ENCODE measurements around the gene DNHD1. TPM values are rescaled to one million over a fixed set of nuclear protein-coding genes. Genes with fewer than 3 reads are reported as not detected.

DNHD1 gene
- total and polyA plus RNA-seq, 2 experiments from 2014 or later, result 3.6 to 9.6 TPM

GRCh38 chr11:6604081-6604626 is 107.1 kb downstream of the DNHD1 start:
- H3K9me2 ChIP-seq (ENCODE audit: insufficient read depth), result no peaks in the 10 kb centered on the region
- Mint-ChIP-seq H3K27ac (no peak overlapping the region), H3K4me1 (peaks cover 20% of the 10 kb centered on the region; the same call in 2 of the 3 replicates), H3K4me3 (no peak overlapping the region), H3K36me3 (ENCODE audit: low read depth) (peaks cover 39% of the 10 kb centered on the region), H3K27me3 (ENCODE audit: insufficient read depth, low read depth, poor library complexity) (no peaks in the 10 kb centered on the region), H3K9me3 (no peaks in the 10 kb centered on the region)
- H4K20me1 ChIP-seq (replicated peaks; ENCODE audit: insufficient read depth), result no peaks in the 10 kb centered on the region; the same call in 1 of the 2 replicates
- peak overlapping the region; percentile 80 for H2AFZ ChIP-seq
- H3F3A ChIP-seq (replicated peaks; ENCODE audit: low read depth), result peaks cover 16% of the 10 kb centered on the region
- peaks cover 21% of the 10 kb centered on the region; the same call in 1 of the 2 replicates for H3K36me3 ChIP-seq (ENCODE audit: insufficient read depth)
- H3K79me2 ChIP-seq (replicated peaks; ENCODE audit: insufficient read depth), result peaks cover 53% of the 10 kb centered on the region
- DNase-seq (ENCODE audit: low spot score), result peak; percentile 59
- H3K4me2 ChIP-seq, result peak overlapping the region; percentile 90
- ATAC-seq, result peak; percentile 28
- peak overlapping the region; percentile 98 for H3K27ac ChIP-seq (ENCODE audit: low read depth)
- 0 out of 2 replicates have a peak, but pooled peaks have one; percentile 33 for TF ChIP-seq ETS1 (IDR thresholded peaks at IDR 0.05)
- no peak for TF ChIP-seq STAT1 (IDR thresholded peaks at IDR 0.05; ENCODE audit: unreplicated experiment)
- no peak for TF ChIP-seq EZH2 (IDR thresholded peaks at IDR 0.05; ENCODE audit: low read depth, unreplicated experiment)
- TF ChIP-seq ZNF462 (CRISPR knock-in tag; IDR thresholded peaks at IDR 0.05), result no peak
- no peak for TF ChIP-seq ZNF331 (CRISPR knock-in tag; IDR thresholded peaks at IDR 0.05; ENCODE audit: low read depth)
- TF ChIP-seq REST (IDR thresholded peaks at IDR 0.05; ENCODE audit: unreplicated experiment), result no peak
- TF ChIP-seq POLR2AphosphoS5 (IDR thresholded peaks at IDR 0.05; ENCODE audit: low read depth), result no peak
- TF ChIP-seq CTCF (conservative IDR thresholded peaks at IDR 0.05; ENCODE audit: low read depth in 2 of 2), result peak in 1 of 2 experiments; percentile 26; a peak in 2 of 4 replicates
- no peak for TF ChIP-seq JUNB (IDR thresholded peaks at IDR 0.05; ENCODE audit: unreplicated experiment)
- no peak for TF ChIP-seq NANOG (IDR thresholded peaks at IDR 0.05; ENCODE audit: borderline replicate concordance)
- TF ChIP-seq EZH2phosphoT487 (IDR thresholded peaks at IDR 0.05; ENCODE audit: unreplicated experiment), result no peak
- TF ChIP-seq CREB1 (CRISPR knock-in tag; IDR thresholded peaks at IDR 0.05; ENCODE audit: low read depth), result no peak
- no peak for TF ChIP-seq ZNF114 (CRISPR knock-in tag; IDR thresholded peaks at IDR 0.05)
- peaks cover 23% of the 10 kb centered on the region for H3K4me1 ChIP-seq (ENCODE audit: insufficient read depth)
- H3K27me3 ChIP-seq (ENCODE audit: insufficient read depth), result no peaks in the 10 kb centered on the region
- H3K4me3 ChIP-seq, result peak overlapping the region; percentile 100
